Nephron (organoid): ENCODE measurements around the gene NHERF1.
A peak's percentile ranks its signal among the peaks of the same experiment; 100 is the strongest.

ENCODE experiments used
- H3K27ac Mint-ChIP-seq, 3 experiments: 2 replicates each; pipeline ENCODE4 v1.8.0; 2020; ENCODE audit warnings: mixed read lengths in 3 of 3, mild to moderate bottlenecking in 2 of 3, moderate library complexity in 1 of 3
- H3K27me3 Mint-ChIP-seq: 2 replicates; pipeline ENCODE4 v1.8.0; 2021; ENCODE audit warnings: low read depth, mild to moderate bottlenecking, moderate library complexity, mixed read lengths
- H3K36me3 Mint-ChIP-seq: 2 replicates; pipeline ENCODE4 v1.8.0; 2020; ENCODE audit warnings: low read depth, mixed read lengths
- H3K4me1 Mint-ChIP-seq: 2 replicates; pipeline ENCODE4 v1.8.0; 2020; ENCODE audit warnings: mixed read lengths
- H3K4me3 Mint-ChIP-seq, 3 experiments: 2 replicates each; pipeline ENCODE4 v1.8.0; 2020; ENCODE audit warnings: mild to moderate bottlenecking in 3 of 3, mixed read lengths in 3 of 3, moderate library complexity in 2 of 3
- H3K9me3 Mint-ChIP-seq: 2 replicates; pipeline ENCODE4 v1.8.0; 2020; ENCODE audit warnings: mixed read lengths
- TF ChIP-seq, protein P1 (sequence below), 3 experiments: fragments of 200-600 bp; sonication (generic); IDR thresholded peaks; one replicate each; pipeline ENCODE4 v1.5.0; 2021; ENCODE audit warnings: antibody characterized with exemption in 3 of 3; ENCODE audit not compliant: unreplicated experiment in 3 of 3

Gene NHERF1

GRCh38 chr17:74779948-74780400, 31.5 kb downstream of the NHERF1 start:
- Mint-ChIP-seq H3K27ac (no peak overlapping the region), H3K36me3 (peaks cover 3% of the 10 kb centered on the region), H3K4me1 (peaks cover 19% of the 10 kb centered on the region), H3K9me3 (no peaks in the 10 kb centered on the region), H3K27me3 (no peaks in the 10 kb centered on the region), H3K4me3 (peak overlapping the region in 1 of 3 experiments; percentile 78)
- TF ChIP-seq, protein P1, sequence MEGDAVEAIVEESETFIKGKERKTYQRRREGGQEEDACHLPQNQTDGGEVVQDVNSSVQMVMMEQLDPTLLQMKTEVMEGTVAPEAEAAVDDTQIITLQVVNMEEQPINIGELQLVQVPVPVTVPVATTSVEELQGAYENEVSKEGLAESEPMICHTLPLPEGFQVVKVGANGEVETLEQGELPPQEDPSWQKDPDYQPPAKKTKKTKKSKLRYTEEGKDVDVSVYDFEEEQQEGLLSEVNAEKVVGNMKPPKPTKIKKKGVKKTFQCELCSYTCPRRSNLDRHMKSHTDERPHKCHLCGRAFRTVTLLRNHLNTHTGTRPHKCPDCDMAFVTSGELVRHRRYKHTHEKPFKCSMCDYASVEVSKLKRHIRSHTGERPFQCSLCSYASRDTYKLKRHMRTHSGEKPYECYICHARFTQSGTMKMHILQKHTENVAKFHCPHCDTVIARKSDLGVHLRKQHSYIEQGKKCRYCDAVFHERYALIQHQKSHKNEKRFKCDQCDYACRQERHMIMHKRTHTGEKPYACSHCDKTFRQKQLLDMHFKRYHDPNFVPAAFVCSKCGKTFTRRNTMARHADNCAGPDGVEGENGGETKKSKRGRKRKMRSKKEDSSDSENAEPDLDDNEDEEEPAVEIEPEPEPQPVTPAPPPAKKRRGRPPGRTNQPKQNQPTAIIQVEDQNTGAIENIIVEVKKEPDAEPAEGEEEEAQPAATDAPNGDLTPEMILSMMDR (IDR thresholded peaks at IDR 0.05; ENCODE audit: unreplicated experiment in 3 of 3): no peak

GRCh38 chr17:74780443-74781238, 32.2 kb downstream of the NHERF1 start:
- Mint-ChIP-seq H3K4me3 (peak overlapping the region in 2 of 3 experiments; percentile 44 to 58), H3K27ac (no peak overlapping the region), H3K36me3 (peaks cover 3% of the 10 kb centered on the region), H3K4me1 (peaks cover 16% of the 10 kb centered on the region), H3K9me3 (no peaks in the 10 kb centered on the region), H3K27me3 (no peaks in the 10 kb centered on the region)
- TF ChIP-seq, protein P1 (IDR thresholded peaks at IDR 0.05; ENCODE audit: unreplicated experiment in 3 of 3): peak; percentile 37 to 58 (median 41)

DNA sequence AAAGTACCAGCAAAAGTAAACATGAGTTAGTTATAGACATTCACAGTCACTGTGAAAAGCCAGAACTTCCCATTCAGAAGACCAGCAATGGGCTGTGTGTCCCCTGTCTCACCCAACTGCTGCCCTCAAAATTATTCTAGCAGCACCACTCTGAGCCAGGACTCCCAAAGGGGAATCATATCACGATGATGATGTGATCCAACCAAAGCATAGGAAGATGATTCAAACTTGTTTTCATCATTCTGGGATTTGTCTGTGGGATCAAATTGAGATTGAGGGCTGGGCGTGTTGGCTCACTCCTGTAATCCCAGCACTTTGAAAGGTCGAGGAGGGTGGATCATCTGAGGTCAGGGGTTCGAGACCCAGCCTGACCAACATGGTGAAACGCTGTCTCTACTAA, 34.1 kb downstream of the NHERF1 start:
- TF ChIP-seq, protein P1 (IDR thresholded peaks at IDR 0.05; ENCODE audit: unreplicated experiment in 3 of 3): no peak
- Mint-ChIP-seq H3K4me1 (peaks cover 5% of the 10 kb centered on the region), H3K9me3 (no peaks in the 10 kb centered on the region), H3K4me3 (no peak overlapping the region), H3K27ac (no peak overlapping the region), H3K27me3 (no peaks in the 10 kb centered on the region), H3K36me3 (peaks cover 3% of the 10 kb centered on the region)

DNA sequence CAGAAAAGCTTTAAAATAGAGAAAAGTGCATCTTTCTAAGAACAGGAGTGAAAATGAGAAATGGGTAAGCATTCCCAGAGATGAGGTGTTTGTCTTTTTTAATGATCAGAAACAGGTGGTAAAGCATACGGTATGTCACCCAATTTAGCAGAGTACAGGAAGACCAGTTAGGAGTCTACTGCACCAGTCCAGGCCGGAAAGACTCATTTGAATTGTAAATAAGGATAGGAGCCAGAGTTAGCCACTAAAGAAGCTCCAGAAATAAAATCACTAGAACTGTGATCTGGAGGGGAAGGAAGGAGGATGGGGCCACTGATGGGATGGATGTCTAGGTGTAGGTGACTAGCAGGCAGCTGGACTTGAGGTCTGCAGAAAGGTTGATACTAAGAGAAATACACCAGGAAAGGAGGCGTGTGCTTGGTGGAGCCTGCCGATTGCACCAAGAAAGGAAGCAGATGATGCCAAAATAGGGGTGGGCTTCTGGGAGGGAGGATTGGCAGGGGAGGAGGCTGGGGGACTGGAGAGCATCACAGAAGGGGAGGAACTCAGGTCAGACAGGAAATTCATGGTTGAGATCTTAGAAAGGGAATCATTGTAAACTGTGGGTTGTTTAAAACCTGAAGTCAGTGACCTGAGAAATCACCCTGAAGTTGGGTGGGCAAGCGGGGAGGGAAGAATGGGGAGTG, 35.8 kb downstream of the NHERF1 start:
- no peaks in the 10 kb centered on the region for H3K27me3 Mint-ChIP-seq
- TF ChIP-seq, protein P1 (IDR thresholded peaks at IDR 0.05; ENCODE audit: unreplicated experiment in 3 of 3): no peak
- H3K4me1 Mint-ChIP-seq: no peaks in the 10 kb centered on the region
- H3K27ac Mint-ChIP-seq: peak overlapping the region in 1 of 3 experiments; percentile 54
- no peak overlapping the region for H3K4me3 Mint-ChIP-seq
- H3K9me3 Mint-ChIP-seq: no peaks in the 10 kb centered on the region
- peaks cover 8% of the 10 kb centered on the region for H3K36me3 Mint-ChIP-seq

DNA sequence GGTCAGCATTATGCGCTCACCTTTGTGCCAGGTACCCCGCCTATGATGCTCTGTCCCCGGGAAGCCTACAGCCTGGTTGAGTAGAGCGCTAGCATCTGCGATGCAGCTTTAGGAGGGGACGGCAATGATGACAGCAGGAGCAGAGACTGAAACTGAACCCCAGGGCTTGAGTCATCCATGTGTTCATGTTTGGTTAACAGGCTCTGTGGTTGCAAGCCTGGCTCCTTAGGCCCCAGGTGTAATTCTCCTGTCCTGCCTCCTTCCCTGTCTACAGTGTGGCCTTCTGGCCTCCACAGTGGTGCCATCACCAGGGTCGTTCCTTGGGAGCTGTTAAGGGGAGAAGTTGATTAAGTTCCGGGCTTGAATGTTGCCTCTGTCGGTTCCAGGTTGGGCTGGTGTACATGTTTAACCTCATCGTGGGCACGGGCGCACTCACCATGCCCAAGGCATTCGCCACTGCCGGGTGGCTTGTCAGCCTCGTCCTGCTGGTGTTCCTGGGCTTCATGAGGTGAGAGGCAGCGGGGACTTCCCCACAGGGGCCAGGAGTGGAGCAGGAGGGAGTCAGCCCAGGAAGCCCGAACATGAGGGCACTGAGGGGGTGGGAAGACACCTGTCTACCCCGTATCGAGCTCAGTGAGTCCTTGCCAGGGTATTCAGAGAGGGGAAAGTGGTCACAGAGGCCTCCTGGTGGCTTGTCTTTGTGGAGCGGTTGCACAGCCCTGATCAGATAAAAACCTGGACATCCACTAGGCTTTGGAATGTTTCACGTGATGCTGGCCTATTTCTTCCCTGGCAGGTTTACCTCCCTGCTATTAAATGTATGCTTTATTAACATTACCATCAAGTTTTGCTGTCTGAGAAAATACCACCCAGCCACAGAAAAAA, 36.9 kb downstream of the NHERF1 start:
- no peaks in the 10 kb centered on the region for H3K27me3 Mint-ChIP-seq
- no peaks in the 10 kb centered on the region for H3K9me3 Mint-ChIP-seq
- no peak overlapping the region for H3K4me3 Mint-ChIP-seq
- peaks cover 10% of the 10 kb centered on the region for H3K36me3 Mint-ChIP-seq
- no peak overlapping the region for H3K27ac Mint-ChIP-seq
- no peaks in the 10 kb centered on the region for H3K4me1 Mint-ChIP-seq
- TF ChIP-seq, protein P1 (IDR thresholded peaks at IDR 0.05; ENCODE audit: unreplicated experiment in 3 of 3): peak in 1 of 3 experiments; percentile 22
